Neural cell (in vitro differentiated cells): ENCODE data around the gene TPRG1L.

Experiments
- CTCF ChIP-seq: fragments of 450-650 bp; IDR thresholded peaks from 2 replicates; pipeline ENCODE4 v1.5.1; 2014; ENCODE audit warnings: antibody characterized with exemption, mild to moderate bottlenecking, moderate library complexity; ENCODE audit not compliant: poor library complexity, severe bottlenecking
- EP300 ChIP-seq: fragments of 450-650 bp; conservative IDR thresholded peaks from 2 replicates; pipeline ENCODE4 v1.6.1; 2014; ENCODE audit warnings: antibody characterized with exemption, mild to moderate bottlenecking, moderate library complexity; ENCODE audit not compliant: poor library complexity, severe bottlenecking
- EZH2 ChIP-seq: fragments of 200-600, 300-800 bp; shearing (Covaris generic), sonication (generic); IDR thresholded peaks from 2 replicates; pipeline ENCODE4 v1.6.1; 2014; ENCODE audit warnings: antibody characterized with exemption, low read length, borderline replicate concordance, mild to moderate bottlenecking; ENCODE audit not compliant: insufficient read depth, poor library complexity, severe bottlenecking
- MXI1 ChIP-seq: fragments of 450-650 bp; conservative IDR thresholded peaks from 2 replicates; pipeline ENCODE4 v1.6.1; 2014; ENCODE audit warnings: antibody characterized with exemption, mild to moderate bottlenecking; ENCODE audit not compliant: poor library complexity, severe bottlenecking
- POLR2AphosphoS5 ChIP-seq: IDR thresholded peaks from 2 replicates; pipeline ENCODE4 v1.6.1; 2012
- SMC3 ChIP-seq: fragments of 450-650 bp; conservative IDR thresholded peaks from 2 replicates; pipeline ENCODE4 v1.6.1; 2014; ENCODE audit warnings: antibody characterized with exemption, mild to moderate bottlenecking, moderate library complexity; ENCODE audit not compliant: poor library complexity
- TAF1 ChIP-seq: IDR thresholded peaks from 2 replicates; pipeline ENCODE4 v1.6.1; 2012; ENCODE audit warnings: low read depth

- no peak for TF ChIP-seq CTCF
- no peak for TF ChIP-seq TAF1
- TF ChIP-seq MXI1 = peak; percentile 61
- TF ChIP-seq SMC3 = no peak
- no peak for TF ChIP-seq EZH2
- no peak for TF ChIP-seq POLR2AphosphoS5
- no peak for TF ChIP-seq EP300
Measured at GRCh38 chr1:3611170-3612019, 13.4 kb upstream of the TPRG1L start, which contains the start of gene MEGF6.
